HG02885 (cell line): ENCODE measurements around the gene MAPK14.

Experiments used
- ATAC-seq: cut with Tn5 transposase; IDR thresholded peaks from one replicate; pipeline ENCODE4 v1.9.1; 2021; ENCODE audit warnings: mild to moderate bottlenecking; ENCODE audit not compliant: unreplicated experiment, poor library complexity

Gene MAPK14

DNA sequence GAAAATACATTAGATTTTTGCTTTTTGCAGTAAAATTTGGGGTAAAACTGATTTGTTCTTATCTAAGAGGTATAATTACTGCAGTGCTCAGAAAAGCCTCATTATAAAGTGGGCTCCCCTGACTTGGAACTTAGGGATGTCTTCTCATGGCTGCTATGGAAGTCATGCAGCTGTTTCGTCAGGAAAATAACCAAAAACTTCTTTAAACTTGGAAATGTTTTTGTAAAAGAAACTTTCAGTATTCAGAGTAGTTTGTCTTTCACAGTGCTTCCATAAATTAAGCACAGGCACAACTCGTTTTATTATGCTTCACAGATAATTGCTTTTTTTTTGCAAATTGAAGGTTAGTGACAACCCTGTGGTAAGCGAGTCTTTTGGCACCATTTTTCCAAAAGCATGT is 6.8 kb downstream of the MAPK14 start:
- ATAC-seq: no peak

- no peak for ATAC-seq
Measured at GRCh38 chr6:36035225-36035624, 7.6 kb downstream of the MAPK14 start.

DNA sequence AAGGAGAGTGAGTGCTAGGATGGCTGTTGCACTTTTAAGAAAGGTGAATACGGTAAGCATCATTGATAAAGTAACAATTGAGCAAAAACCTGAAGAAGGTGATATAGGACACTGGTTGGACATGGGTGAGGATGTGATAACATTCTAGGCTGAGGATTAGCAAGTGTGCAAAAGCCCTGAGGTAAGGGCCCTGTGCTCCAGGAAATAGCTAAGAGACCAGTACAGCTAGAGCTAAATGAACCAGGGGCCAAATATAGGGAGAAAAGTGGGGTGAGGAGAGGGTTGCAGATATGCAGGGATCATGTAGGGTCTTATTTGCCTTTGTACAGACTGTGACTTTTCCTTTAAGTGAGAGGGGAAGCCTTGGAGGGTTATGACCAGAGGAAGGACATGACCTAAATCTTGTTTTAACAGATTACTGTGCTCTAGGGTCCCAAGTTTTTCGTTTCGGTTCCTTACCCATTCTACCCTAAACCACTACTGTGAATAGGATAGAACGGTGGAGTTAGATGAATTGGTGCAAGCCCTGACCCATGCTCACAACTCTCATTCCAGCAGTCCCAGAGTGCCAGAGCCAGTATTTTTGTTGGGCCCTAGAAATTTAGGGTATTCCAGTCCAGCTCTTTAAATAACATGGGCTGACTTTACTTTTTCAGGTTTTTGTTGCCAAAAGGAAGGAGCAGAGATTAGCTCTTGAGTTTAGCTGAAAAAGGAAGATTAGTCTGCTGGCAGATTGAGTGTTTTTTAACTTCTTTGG is 10.7 kb downstream of the MAPK14 start:
- no peak for ATAC-seq

GRCh38 chr6:36039112-36039511 is 11.5 kb downstream of the MAPK14 start:
- ATAC-seq: no peak

DNA sequence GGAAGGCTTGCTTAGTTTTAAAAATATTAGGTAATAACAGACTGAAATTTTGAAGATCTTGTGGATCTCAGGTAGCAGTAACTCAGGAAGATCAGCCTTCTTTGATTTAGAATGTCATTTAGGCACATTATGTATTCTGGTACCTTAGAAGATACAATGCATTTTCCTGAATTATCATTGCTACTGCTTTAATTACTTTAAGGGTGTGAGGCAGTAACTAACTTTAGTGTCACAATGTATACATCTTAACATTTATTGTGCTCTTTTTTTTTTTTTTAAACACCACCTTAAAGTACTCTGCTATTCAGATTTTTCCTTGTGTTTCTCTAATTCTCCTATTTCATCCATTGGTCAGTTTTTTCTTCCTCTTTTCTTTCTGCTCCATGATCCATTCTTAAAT is 13.3 kb downstream of the MAPK14 start:
- no peak for ATAC-seq

GRCh38 chr6:36042618-36043260 is 15.1 kb downstream of the MAPK14 start:
- ATAC-seq: no peak

DNA sequence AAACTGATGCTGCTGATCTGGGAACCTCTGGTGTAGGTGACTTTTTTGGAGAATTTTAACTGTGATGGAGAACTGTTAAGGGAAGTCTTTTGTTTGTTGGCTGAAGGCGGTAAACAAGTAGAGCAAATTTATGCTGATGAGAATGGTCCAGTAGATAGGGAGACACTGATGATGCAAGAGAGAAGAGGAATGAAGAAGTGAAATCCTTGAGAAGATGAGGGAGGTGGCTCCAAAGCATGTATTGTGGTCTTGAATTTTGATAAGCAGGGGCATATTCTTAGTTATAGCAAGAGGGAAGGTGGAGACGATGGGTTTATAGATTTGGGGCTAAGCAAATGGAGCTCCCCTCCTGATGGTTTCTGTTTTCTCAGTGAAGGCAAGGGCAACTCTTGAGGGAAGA is 22.0 kb downstream of the MAPK14 start:
- ATAC-seq: no peak

DNA sequence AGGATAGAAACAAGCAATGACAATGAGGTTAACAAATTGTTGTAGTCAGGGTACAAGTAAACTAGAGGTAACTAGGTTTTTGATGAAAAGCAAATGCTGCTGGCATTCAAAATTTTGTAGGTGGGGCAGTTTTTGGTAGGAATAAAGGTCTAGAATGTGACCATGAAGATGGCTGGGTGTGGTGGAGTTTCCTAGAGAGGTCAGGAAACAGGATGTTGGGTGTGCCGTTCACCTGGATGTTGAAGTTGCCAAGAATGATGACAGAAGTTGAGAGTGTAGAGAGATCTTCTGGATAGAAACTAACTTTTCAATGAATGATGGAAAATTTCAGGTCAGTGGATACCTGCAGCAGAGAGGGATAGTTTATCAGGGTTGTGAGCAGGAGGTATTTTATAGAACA is 22.7 kb downstream of the MAPK14 start:
- no peak for ATAC-seq

DNA sequence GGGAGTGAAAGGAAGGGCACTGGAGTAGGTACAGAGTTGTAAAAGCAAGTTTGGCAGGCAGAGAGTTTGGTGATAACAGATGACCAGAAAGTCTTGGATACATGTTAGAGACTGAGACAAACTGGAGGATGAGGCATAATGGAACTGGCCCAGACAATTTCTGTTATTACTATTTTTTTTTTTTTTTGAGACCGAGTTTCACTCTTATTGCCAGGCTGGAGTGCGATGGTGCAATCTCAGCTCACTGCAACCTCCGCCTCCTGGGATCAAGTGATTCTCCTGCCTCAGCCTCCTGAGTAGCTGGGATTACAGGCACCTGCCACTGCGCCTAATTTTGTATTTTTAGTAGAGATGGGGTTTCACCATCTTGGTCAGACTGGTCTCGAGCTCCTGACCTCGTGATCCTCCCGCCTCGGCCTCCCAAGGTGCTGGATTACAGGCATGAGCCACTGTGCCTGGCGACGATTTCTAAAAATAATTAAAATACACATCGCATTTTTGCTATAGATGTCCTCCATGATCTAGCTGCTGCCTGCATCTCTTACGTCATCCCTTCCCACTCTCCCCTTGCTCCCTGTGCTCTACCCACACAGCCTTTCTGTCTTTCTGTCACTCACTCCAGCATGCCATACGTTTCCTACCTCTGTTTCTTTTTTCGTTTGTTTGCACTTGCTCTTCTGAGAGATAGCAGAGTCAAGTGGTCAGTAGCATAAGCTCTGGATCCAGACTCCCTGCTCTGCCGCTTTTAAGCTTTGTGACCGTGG is 23.5 kb downstream of the MAPK14 start:
- ATAC-seq: no peak

- ATAC-seq: no peak
Measured at GRCh38 chr6:36052097-36052496, 24.5 kb downstream of the MAPK14 start.

DNA sequence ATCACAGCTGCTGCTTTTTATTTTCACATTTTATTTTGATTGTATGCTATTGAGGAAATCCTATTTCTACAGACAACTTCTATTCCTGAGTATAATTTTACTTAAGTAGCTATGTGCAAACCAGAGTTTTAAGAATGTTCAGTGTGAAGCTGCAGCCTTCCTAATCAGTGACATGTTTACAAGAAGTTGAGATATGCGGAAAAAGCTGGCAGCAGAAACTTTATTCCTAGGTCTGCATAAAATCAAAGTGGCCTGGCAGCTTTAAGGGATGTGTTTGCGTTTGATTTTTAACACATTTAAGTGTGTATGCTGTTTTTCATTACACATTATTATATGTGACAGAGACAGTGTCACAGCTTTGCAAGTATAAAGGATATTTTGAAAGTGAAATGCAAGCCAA is 26.3 kb downstream of the MAPK14 start:
- no peak for ATAC-seq

GRCh38 chr6:36054415-36054814 is 26.8 kb downstream of the MAPK14 start:
- no peak for ATAC-seq

DNA sequence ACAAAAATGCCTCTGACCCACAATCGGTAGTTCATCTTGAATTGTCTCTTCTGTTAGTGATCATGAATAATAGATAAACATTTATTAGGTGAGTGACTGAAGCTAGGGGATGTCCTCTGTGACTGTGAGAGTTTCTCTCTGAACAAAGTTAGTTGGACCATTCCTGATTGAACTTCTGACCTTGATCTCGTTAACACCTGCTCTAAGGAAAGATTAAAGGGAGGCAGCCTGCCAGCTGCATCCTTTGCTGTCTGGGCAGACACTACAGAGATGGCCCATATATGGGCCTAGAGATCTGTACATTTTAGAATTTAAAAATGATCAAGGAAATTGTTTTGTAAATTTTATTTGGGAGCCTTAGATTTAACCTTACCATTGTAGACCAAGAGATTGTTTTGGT is 27.3 kb downstream of the MAPK14 start:
- no peak for ATAC-seq

DNA sequence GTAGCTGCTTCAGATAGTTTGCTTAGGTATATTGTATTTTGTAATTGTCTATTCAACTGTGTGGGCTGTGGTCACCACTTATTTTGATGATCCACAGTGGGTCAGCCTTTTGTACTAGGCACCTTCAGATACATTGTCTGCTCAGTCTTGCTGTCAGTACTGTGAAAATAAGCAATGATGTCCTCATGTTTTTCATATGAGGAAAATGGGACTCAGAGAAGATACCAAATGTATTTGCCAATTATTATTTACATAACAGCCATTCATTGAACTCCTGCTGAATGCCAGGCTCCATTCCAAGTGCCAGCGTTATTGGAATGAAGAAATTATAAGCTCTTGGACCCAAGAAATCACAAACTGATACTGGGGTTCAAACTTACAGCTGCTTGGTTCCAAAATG is 28.6 kb downstream of the MAPK14 start:
- no peak for ATAC-seq

GRCh38 chr6:36061236-36061635 is 33.6 kb downstream of the MAPK14 start:
- no peak for ATAC-seq

DNA sequence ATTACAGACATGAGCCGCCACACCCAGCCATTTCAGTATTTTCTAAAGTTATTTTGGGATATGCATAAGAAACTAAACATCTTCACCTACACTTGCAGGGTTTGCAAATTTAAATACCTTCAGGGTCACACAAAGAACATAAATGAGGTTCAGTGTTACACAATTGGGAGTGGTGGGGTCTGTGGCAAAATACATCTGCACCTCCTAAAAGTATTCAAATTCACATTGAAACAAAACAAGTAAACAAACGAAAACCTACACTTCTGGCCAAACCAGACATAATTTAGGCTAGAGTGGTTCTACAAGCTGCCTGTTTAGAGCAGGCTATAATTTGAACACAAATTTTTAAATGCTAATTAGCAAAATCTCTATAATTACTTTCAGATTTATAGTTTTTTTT is 34.6 kb downstream of the MAPK14 start:
- no peak for ATAC-seq

DNA sequence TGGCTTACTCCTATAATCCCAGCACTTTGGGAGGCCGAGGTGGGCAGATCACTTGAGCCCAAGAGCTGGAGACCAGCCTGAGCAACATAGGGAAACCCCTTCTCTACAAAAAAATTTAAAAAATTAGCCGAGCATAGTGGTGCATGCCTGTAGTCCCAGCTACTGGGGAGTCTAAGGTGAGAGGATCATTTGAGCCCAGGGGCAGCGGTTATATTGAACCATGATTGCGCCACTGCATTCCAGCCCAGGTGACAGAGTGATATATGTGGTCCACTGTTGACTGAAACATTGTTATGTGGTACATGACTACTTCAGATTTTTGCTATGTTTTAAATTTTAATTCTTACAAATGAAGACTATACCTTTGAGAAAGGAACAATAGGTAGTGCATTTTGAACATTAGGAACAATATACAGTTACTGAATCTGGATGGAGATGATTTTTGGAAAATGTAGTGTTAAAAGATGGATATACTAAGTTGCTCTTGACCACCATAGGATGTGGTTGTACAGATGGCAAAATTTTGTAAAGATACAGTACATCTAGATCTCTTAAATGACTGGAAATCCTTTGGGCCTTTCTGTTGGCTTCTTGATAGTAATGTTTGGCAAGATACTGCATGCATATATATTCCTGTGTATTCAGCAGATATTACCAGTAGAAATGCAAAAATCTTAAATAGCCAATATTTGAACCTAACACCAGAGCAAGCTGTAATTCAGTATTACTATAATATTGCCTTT is 35.9 kb downstream of the MAPK14 start:
- ATAC-seq: no peak

DNA sequence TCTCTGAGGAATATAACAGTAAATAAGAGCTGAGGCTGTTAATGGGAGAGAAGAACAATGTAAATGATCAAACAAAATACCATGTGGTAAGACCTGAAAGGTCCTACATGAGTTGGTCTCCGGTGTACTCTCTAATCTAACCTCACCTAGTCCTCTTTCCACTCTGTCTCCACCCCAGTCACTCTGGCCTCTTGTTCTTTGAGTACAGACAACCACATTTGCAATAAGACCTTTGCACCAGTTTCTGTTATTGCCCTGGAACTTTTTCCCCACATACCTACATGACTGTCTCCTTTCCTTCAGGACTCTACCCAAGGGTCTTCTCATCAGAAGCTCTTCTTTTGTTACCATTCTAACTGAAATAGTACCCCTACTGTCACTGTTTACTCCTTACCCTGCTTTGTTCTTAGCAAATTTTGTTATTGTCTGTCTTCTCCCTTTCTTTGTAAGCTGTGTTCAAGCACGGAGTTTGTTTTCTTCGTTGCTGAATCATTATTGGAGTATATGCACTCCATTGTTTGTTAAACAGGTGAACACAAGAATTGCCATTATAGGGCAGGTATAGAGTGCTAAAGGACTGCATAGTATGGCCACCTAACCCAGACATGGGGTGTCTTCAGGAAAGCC is 37.3 kb downstream of the MAPK14 start:
- ATAC-seq: no peak

- ATAC-seq: no peak
Measured at GRCh38 chr6:36065916-36066315, 38.3 kb downstream of the MAPK14 start.

DNA sequence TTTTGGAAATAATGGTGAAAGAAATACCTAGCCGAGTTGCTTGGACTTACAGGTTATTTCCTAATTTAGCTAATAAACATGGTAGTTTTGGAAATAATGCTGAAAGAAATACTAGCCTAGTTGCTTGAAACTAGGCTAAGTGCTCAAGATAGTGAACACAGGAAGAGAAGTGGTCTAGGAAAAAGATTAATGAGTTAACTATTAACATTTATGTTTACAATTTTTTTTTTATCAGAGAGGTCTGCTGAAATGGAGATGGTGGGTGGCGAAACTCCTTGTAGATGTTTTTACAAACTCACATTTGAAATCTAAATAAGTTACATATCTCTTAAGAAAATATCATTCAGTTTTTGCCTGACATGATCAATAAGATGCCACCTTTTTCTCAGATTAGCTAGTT is 39.2 kb downstream of the MAPK14 start:
- ATAC-seq: no peak
